Measurements from ENCODE around the gene OAS3. TPM values are rescaled to one million over a fixed set of nuclear protein-coding genes. Genes with fewer than 3 reads are reported as not detected.

The OAS3 gene
- total RNA-seq, 1 experiment from 2014 or later = 42.6 TPM

GRCh38 chr12:112971248-112971647 is 33.0 kb downstream of the OAS3 start:
- Histone ChIP-seq H3K36me3 (ENCODE audit: insufficient read depth, low read length, poor library complexity, severe bottlenecking) (no peaks in the 10 kb centered on the region), H3K27ac (ENCODE audit: low read depth, low read length, poor library complexity, severe bottlenecking) (no peak overlapping the region), H3K4me3 (ENCODE audit: low read depth, low read length, poor library complexity, severe bottlenecking) (no peak overlapping the region), H3K27me3 (replicated peaks; ENCODE audit: insufficient read depth, low read depth, low read length, poor library complexity) (no peaks in the 10 kb centered on the region), H3K9me3 (ENCODE audit: low read depth, low read length, poor library complexity, severe bottlenecking) (no peaks in the 10 kb centered on the region), H3K4me1 (ENCODE audit: insufficient read depth, low read length, poor library complexity, severe bottlenecking) (no peaks in the 10 kb centered on the region)
- no peak for TF ChIP-seq EZH2 (IDR thresholded peaks at IDR 0.05; ENCODE audit: borderline replicate concordance, low read depth, low read length, poor library complexity, severe bottlenecking)
- TF ChIP-seq, protein P1, sequence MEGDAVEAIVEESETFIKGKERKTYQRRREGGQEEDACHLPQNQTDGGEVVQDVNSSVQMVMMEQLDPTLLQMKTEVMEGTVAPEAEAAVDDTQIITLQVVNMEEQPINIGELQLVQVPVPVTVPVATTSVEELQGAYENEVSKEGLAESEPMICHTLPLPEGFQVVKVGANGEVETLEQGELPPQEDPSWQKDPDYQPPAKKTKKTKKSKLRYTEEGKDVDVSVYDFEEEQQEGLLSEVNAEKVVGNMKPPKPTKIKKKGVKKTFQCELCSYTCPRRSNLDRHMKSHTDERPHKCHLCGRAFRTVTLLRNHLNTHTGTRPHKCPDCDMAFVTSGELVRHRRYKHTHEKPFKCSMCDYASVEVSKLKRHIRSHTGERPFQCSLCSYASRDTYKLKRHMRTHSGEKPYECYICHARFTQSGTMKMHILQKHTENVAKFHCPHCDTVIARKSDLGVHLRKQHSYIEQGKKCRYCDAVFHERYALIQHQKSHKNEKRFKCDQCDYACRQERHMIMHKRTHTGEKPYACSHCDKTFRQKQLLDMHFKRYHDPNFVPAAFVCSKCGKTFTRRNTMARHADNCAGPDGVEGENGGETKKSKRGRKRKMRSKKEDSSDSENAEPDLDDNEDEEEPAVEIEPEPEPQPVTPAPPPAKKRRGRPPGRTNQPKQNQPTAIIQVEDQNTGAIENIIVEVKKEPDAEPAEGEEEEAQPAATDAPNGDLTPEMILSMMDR (conservative IDR thresholded peaks at IDR 0.05; ENCODE audit: low read depth, low read length) = no peak
- intact Hi-C loops (cut with micrococcal nuclease; ENCODE audit: unreplicated experiment) = no loop called here
- ChIA-PET POLR2A (ENCODE audit: low non-redundant PET) (no interaction called here), CTCF (no interaction called here)
- DNase-seq (ENCODE audit: low spot score) = peak; percentile 24
- BruUV-seq (replicated peaks) = no TSS peak

DNA sequence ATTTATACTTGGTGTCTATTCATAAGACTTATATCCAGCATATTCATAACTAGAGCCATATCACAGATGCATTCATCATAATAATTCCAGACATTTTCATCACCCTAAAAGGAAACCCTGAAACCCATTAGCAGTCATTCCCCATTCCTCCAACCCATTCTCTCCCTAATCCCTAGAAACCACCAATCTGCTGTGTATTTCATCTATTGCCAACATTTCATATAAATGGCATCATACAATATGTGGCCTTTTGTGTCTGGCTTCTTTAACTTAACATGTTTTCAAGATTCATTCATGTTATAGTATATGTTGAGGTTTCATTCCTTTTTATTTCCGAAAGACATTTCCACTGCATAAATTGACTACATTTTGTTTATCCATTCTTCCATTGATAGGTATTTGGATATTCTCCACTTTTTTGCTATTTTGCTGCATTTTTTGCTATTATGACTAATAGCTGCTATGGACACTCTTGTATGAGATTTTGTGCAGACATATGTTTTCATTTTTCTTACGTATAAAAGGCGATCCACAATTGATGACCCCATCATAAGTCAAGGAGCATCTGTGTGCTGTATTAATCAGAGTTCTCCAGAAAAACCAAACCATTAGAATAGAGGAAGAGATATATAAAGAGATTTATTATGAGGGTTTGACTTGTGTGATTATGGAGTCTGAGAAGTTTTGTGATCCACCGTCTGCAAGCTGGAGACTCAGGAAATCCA is 34.9 kb downstream of the OAS3 start:
- Histone ChIP-seq H3K36me3 (ENCODE audit: insufficient read depth, low read length, poor library complexity, severe bottlenecking) (no peaks in the 10 kb centered on the region), H3K4me1 (ENCODE audit: insufficient read depth, low read length, poor library complexity, severe bottlenecking) (no peaks in the 10 kb centered on the region), H3K4me3 (ENCODE audit: low read depth, low read length, poor library complexity, severe bottlenecking) (no peak overlapping the region), H3K9me3 (ENCODE audit: low read depth, low read length, poor library complexity, severe bottlenecking) (no peaks in the 10 kb centered on the region), H3K27me3 (replicated peaks; ENCODE audit: insufficient read depth, low read depth, low read length, poor library complexity) (no peaks in the 10 kb centered on the region), H3K27ac (ENCODE audit: low read depth, low read length, poor library complexity, severe bottlenecking) (no peak overlapping the region)
- TF ChIP-seq EZH2 (IDR thresholded peaks at IDR 0.05; ENCODE audit: borderline replicate concordance, low read depth, low read length, poor library complexity, severe bottlenecking) = no peak
- ChIA-PET CTCF (no interaction called here), POLR2A (ENCODE audit: low non-redundant PET) (no interaction called here)
- intact Hi-C loops (cut with micrococcal nuclease; ENCODE audit: unreplicated experiment) = no loop called here
- DNase-seq (ENCODE audit: low spot score) = no peak
- BruUV-seq (replicated peaks) = no TSS peak

- CTCF ChIA-PET = no interaction called here
- Histone ChIP-seq H3K27ac (ENCODE audit: low read depth, low read length, poor library complexity, severe bottlenecking) (no peak overlapping the region), H3K36me3 (ENCODE audit: insufficient read depth, low read length, poor library complexity, severe bottlenecking) (no peaks in the 10 kb centered on the region), H3K4me3 (ENCODE audit: low read depth, low read length, poor library complexity, severe bottlenecking) (no peak overlapping the region), H3K27me3 (replicated peaks; ENCODE audit: insufficient read depth, low read depth, low read length, poor library complexity) (no peaks in the 10 kb centered on the region), H3K4me1 (ENCODE audit: insufficient read depth, low read length, poor library complexity, severe bottlenecking) (no peaks in the 10 kb centered on the region), H3K9me3 (ENCODE audit: low read depth, low read length, poor library complexity, severe bottlenecking) (no peaks in the 10 kb centered on the region)
- intact Hi-C loops (cut with micrococcal nuclease; ENCODE audit: unreplicated experiment) = no loop called here
- BruUV-seq (replicated peaks) = no TSS peak
- DNase-seq (ENCODE audit: low spot score) = no peak
- TF ChIP-seq, protein P1 (conservative IDR thresholded peaks at IDR 0.05; ENCODE audit: low read depth, low read length) = no peak
- TF ChIP-seq EZH2 (IDR thresholded peaks at IDR 0.05; ENCODE audit: borderline replicate concordance, low read depth, low read length, poor library complexity, severe bottlenecking) = no peak
- POLR2A ChIA-PET (ENCODE audit: low non-redundant PET) = no interaction called here
Measured at GRCh38 chr12:112973818-112974231, 35.6 kb downstream of the OAS3 start.

DNA sequence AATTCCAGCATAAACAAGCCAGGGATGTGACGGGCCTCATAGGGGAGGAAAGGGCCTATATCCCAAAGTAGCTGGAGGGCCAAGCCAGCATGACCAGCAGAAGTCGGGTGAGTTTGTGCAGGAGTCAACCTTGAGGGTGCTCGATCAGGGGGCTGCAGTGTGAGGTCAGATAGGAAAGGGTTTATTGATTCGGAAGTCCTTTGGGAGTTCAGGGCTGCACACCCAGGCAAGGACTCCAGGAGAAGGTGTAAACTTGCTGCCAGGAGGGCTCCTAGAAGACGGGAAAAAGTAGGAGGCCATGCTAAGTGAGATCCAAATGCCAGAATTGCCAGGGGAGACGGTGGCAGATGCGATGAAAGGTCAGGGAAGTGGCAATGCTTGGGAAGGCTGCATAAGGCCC is 36.6 kb downstream of the OAS3 start:
- H3K27ac ChIP-seq (ENCODE audit: low read depth, low read length, poor library complexity, severe bottlenecking) = no peak overlapping the region
- BruUV-seq (replicated peaks) = no TSS peak
- no peak for DNase-seq (ENCODE audit: low spot score)
- CTCF ChIA-PET = no interaction called here
- TF ChIP-seq, protein P1 (conservative IDR thresholded peaks at IDR 0.05; ENCODE audit: low read depth, low read length) = no peak
- TF ChIP-seq EZH2 (IDR thresholded peaks at IDR 0.05; ENCODE audit: borderline replicate concordance, low read depth, low read length, poor library complexity, severe bottlenecking) = no peak
- POLR2A ChIA-PET (ENCODE audit: low non-redundant PET) = interaction anchor here (0.5 kb wide), 1 partner anchor 390 kb away, joined by 6 read pairs; no protein-coding TSS in a partner anchor
- H3K9me3 ChIP-seq (ENCODE audit: low read depth, low read length, poor library complexity, severe bottlenecking) = no peaks in the 10 kb centered on the region
- H3K27me3 ChIP-seq (replicated peaks; ENCODE audit: insufficient read depth, low read depth, low read length, poor library complexity) = no peaks in the 10 kb centered on the region
- H3K4me3 ChIP-seq (ENCODE audit: low read depth, low read length, poor library complexity, severe bottlenecking) = no peak overlapping the region
- no peaks in the 10 kb centered on the region for H3K36me3 ChIP-seq (ENCODE audit: insufficient read depth, low read length, poor library complexity, severe bottlenecking)
- no peaks in the 10 kb centered on the region for H3K4me1 ChIP-seq (ENCODE audit: insufficient read depth, low read length, poor library complexity, severe bottlenecking)
- intact Hi-C loops (cut with micrococcal nuclease; ENCODE audit: unreplicated experiment) = no loop called here
